DOHH2 (cell line): Measurements from ENCODE around the gene SHISAL1.

Experiments used
- H3F3A ChIP-seq: fragments of 200-600 bp; sonication (generic), shearing (Covaris generic); 2 replicates; pipeline ENCODE4 v1.6.0; 2016; ENCODE audit warnings: antibody characterized with exemption, mild to moderate bottlenecking; ENCODE audit not compliant: control insufficient read depth, insufficient read depth
- H3K27ac ChIP-seq: fragments of 200-600 bp; sonication (generic); 2 replicates; pipeline ENCODE4 v1.5.1; 2014; ENCODE audit warnings: low read depth, mild to moderate bottlenecking, low read length, moderate library complexity
- H3K27me3 ChIP-seq: fragments of 200-600 bp; sonication (generic); 2 replicates; pipeline ENCODE4 v1.6.1; 2014; ENCODE audit warnings: mild to moderate bottlenecking, low read length, mixed read lengths; ENCODE audit not compliant: control insufficient read depth
- H3K36me3 ChIP-seq: fragments of 200-600 bp; sonication (generic); 2 replicates; pipeline ENCODE4 v1.6.1; 2014; ENCODE audit warnings: mild to moderate bottlenecking, low read length, moderate library complexity, mixed read lengths; ENCODE audit not compliant: control insufficient read depth
- H3K4me1 ChIP-seq: fragments of 200-600 bp; sonication (generic); 2 replicates; pipeline ENCODE4 v1.6.1; 2014; ENCODE audit warnings: mild to moderate bottlenecking, low read length, mixed read lengths; ENCODE audit not compliant: control insufficient read depth
- H3K4me2 ChIP-seq: fragments of 200-600 bp; sonication (generic); 2 replicates; pipeline ENCODE4 v1.6.0; 2014; ENCODE audit warnings: mild to moderate bottlenecking, low read length, moderate library complexity
- H3K4me3 ChIP-seq: fragments of 200-600 bp; sonication (generic); 2 replicates; pipeline ENCODE4 v1.5.1; 2014; ENCODE audit warnings: mild to moderate bottlenecking, low read length, mixed read lengths
- H3K79me2 ChIP-seq: fragments of 200-600 bp; sonication (generic); 2 replicates; pipeline ENCODE4 v1.6.1; 2014; ENCODE audit warnings: mild to moderate bottlenecking, low read length, mixed read lengths; ENCODE audit not compliant: control insufficient read depth
- H3K9me2 ChIP-seq: fragments of 200-600 bp; sonication (generic); replicated peaks from 2 replicates; pipeline ENCODE4 v1.6.1; 2014; ENCODE audit warnings: mild to moderate bottlenecking, low read length, mixed read lengths; ENCODE audit not compliant: control insufficient read depth
- H3K9me3 ChIP-seq: fragments of 200-600 bp; sonication (generic); 2 replicates; pipeline ENCODE4 v1.6.1; 2014; ENCODE audit warnings: antibody characterized with exemption, low read length, mixed read lengths; ENCODE audit not compliant: control insufficient read depth, insufficient read depth
- H4K20me1 ChIP-seq: fragments of 200-600 bp; sonication (generic); 2 replicates; pipeline ENCODE4 v1.6.0; 2014; ENCODE audit warnings: low read depth, mild to moderate bottlenecking, antibody characterized with exemption, low read length, moderate library complexity; ENCODE audit not compliant: control insufficient read depth, insufficient read depth
- CTCF ChIP-seq: fragments of 200-600 bp; sonication (generic); IDR thresholded peaks from one replicate; pipeline ENCODE4 v1.5.1; 2014; ENCODE audit warnings: antibody characterized with exemption, mild to moderate bottlenecking, low read depth, low read length; ENCODE audit not compliant: poor library complexity, severe bottlenecking
- EZH2phosphoT487 ChIP-seq: fragments of 200-600 bp; sonication (generic); IDR thresholded peaks from 2 replicates; pipeline ENCODE4 v1.6.1; 2017; ENCODE audit warnings: borderline replicate concordance, mild to moderate bottlenecking, antibody characterized with exemption, low read length, moderate library complexity, mixed read lengths

The SHISAL1 gene

GRCh38 chr22:44254811-44255210, 57.9 kb downstream of the SHISAL1 start:
- no peak overlapping the region for H3K4me3 ChIP-seq
- H3K27me3 ChIP-seq: 0 out of 2 replicates have a peak, but pooled peaks cover 2% of the 10 kb centered on the region
- H3K4me1 ChIP-seq: peaks cover 25% of the 10 kb centered on the region
- no peaks in the 10 kb centered on the region for H3K79me2 ChIP-seq
- H3K36me3 ChIP-seq: no peaks in the 10 kb centered on the region
- TF ChIP-seq CTCF (no peak), EZH2phosphoT487 (no peak)
- H3K9me2 ChIP-seq: no peaks in the 10 kb centered on the region
- H3F3A ChIP-seq: no peaks in the 10 kb centered on the region
- peaks cover 7% of the 10 kb centered on the region; the same call in 1 of the 2 replicates for H3K9me3 ChIP-seq
- no peaks in the 10 kb centered on the region for H4K20me1 ChIP-seq
- H3K27ac ChIP-seq: no peak overlapping the region
- H3K4me2 ChIP-seq: no peak overlapping the region

- Histone ChIP-seq H3K9me3 (peaks cover 10% of the 10 kb centered on the region; the same call in 1 of the 2 replicates), H3K27me3 (0 out of 2 replicates have a peak, but pooled peaks cover 2% of the 10 kb centered on the region)
Measured at GRCh38 chr22:44249376-44250147, 63.2 kb downstream of the SHISAL1 start.

GRCh38 chr22:44248926-44249325, 63.8 kb downstream of the SHISAL1 start:
- TF ChIP-seq CTCF (no peak), EZH2phosphoT487 (no peak)
- Histone ChIP-seq H3K27me3 (0 out of 2 replicates have a peak, but pooled peaks cover 2% of the 10 kb centered on the region), H3K4me1 (no peaks in the 10 kb centered on the region), H3K36me3 (no peaks in the 10 kb centered on the region), H3K4me2 (no peak overlapping the region), H3F3A (no peaks in the 10 kb centered on the region), H3K9me3 (peaks cover 10% of the 10 kb centered on the region; the same call in 1 of the 2 replicates), H3K4me3 (no peak overlapping the region), H3K27ac (no peak overlapping the region), H3K79me2 (no peaks in the 10 kb centered on the region), H4K20me1 (no peaks in the 10 kb centered on the region), H3K9me2 (no peaks in the 10 kb centered on the region)

More at GRCh38 chr22:44249376-44250147, 63.2 kb downstream of the SHISAL1 start:
- no peaks in the 10 kb centered on the region for H4K20me1 ChIP-seq
- H3K36me3 ChIP-seq: no peaks in the 10 kb centered on the region
- TF ChIP-seq CTCF (no peak), EZH2phosphoT487 (no peak)
- H3K9me2 ChIP-seq: no peaks in the 10 kb centered on the region
- H3K27ac ChIP-seq: no peak overlapping the region
- no peak overlapping the region for H3K4me3 ChIP-seq
- no peak overlapping the region for H3K4me2 ChIP-seq
- H3K4me1 ChIP-seq: no peaks in the 10 kb centered on the region
- no peaks in the 10 kb centered on the region for H3K79me2 ChIP-seq
- H3F3A ChIP-seq: no peaks in the 10 kb centered on the region
